GM21528 (cell line): ENCODE results near the gene PPFIBP2.

Experiments used
- ATAC-seq: cut with Tn5 transposase; IDR thresholded peaks from one replicate; pipeline ENCODE4 v1.9.1; 2021; ENCODE audit warnings: mild to moderate bottlenecking, moderate library complexity; ENCODE audit not compliant: unreplicated experiment, low FRiP score

Gene PPFIBP2

DNA sequence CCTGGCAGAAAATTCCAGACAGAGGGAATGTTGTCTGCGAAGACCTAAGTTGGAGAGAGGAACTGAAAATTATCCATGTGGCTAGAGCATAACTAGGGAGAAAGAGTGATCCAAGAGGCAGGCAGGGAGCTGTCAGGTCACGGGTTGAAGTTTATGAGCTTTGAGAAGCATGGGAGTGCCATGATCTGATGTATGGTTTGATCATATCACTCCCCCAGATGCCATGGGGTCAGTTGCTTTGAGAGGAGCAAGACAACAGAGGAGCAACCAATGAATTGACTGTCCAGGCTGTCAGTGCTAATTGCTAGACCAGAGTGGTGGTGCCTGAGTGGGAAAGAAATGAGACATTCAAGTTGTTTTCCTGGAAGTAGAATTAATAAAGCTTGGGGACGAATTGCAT, 105.5 kb downstream of the PPFIBP2 start:
- no peak for ATAC-seq

DNA sequence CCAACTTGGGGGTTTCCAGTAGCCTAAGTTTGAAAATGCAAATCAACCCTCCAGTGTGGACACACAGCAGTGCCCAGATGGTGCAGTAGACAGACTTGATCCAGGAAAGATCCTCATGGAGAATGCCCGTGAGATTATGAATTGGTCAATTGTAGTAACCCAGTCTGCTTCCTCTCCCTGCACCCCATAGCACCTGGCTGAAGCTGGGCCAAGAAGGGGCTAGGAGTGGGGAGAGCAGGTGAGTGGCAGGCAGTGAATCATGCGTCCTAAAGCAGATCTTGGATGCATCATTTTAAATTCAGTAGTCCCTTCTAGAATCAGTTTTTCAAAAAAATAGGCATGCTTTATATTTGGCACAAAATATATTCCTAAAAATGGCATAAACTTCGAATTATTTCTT, 107.3 kb downstream of the PPFIBP2 start:
- ATAC-seq, result no peak

DNA sequence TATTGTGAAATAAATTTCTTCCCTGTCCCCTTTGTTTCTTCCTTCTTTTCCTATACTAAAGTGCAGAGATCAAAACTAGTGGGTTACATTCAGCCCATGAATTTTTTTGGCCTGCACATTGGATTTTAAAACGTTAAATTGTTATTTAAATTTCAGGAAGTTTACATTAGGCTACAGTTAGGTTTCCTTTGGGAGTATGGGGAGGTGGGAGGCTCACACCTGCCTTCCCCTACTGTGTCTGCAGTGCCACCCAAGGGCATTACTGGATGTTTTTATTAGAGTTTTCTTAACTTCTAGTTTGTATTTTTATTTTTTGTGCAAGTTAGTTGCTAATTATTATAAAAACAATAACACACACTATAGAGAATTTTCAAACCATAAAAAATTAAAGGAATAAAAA, 107.8 kb downstream of the PPFIBP2 start:
- no peak for ATAC-seq

DNA sequence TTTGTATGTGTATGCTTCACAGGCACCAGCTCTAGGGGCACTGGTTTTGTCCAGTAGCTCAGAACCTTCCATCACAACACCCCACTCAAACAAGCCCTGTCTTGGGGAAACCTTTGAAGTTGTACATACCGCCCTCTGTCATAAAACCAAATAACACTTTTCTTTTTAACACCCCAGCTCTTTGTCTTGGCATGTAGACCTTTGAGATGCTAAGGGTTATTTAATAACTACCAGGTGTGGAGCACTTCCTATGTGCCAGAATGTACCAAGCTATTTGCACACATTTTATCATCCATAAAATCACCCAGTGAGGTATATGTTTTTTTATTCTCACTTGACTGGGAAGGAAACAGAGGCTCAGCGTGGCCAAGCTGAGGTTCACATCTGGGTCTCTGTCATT, 108.9 kb downstream of the PPFIBP2 start:
- ATAC-seq, result no peak

DNA sequence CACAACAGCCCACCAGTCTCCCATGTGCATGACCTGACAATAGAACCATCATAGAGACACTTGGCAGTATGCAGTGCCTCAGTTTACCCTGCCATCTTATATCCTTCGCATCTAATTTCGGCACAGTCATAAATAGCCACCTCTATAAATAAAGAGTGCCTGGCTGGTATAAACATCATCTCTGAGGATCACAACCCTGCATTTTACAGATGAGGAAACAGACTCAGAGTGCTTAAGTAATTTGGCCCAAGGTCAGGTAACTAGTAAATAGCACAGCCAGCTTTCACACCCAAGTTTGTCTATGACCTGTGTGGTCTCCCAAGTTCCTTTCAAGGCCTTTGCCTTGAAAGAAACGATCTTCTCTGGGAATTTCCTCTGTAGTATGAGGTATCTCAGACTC, 114.9 kb downstream of the PPFIBP2 start:
- no peak for ATAC-seq

DNA sequence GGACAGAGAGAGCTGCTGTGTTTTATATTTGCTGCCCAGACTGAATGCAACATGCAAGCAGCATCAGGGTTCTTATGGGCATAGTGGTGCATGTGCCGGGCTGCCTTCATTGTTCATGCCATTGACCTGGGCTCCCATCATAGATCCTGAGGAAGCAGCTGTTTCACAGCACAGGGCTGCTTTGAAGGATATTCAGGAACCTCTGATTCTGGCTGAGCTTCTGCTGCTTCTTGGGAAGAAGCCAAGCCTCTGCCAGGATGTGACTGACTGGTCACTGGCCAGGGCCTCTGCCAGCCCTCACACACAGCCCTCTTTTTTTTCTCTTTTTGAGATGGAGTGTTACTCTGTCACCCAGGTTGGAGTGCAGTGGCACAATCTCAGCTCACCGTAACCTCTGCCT, 116.2 kb downstream of the PPFIBP2 start:
- ATAC-seq, result no peak

DNA sequence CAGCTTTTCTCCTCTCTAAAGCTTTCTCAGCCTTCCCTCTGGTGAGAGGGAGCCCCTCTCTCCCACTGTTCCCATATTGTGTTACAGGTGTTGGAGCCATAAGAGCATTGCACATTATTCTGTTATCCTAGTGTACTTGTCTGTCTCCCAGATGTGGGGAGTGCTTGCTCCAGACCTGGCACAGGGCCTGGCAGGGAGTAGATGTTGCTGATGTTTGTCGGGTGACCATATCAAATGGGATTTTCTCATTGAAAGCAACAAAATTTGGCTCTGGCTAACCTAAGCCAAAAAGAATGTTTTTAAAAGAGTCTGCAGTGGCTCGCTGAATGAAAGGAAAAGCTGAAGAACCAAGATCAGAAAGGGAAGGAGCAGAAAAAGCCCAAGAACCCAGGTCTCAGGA, 118.4 kb downstream of the PPFIBP2 start:
- ATAC-seq, result no peak

DNA sequence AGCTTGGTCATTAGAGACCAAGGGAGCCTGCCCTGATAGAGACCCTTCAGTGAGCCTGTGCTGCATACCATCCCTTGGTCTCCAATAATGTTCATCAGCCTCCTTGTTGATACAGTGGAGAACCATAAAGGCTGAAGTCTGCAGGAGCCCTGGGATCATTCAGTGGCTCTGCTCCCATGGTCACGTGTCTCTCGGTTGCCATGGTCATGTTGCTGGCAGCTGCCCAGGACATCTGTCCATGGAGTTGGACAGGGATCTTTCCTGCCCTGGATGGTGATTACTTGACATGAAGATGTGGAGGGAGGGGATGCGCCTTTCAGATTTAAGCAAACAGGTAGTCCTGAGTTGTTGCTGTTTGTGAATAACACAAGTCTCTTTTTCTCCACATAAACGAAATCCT, 121.3 kb downstream of the PPFIBP2 start:
- ATAC-seq, result no peak

DNA sequence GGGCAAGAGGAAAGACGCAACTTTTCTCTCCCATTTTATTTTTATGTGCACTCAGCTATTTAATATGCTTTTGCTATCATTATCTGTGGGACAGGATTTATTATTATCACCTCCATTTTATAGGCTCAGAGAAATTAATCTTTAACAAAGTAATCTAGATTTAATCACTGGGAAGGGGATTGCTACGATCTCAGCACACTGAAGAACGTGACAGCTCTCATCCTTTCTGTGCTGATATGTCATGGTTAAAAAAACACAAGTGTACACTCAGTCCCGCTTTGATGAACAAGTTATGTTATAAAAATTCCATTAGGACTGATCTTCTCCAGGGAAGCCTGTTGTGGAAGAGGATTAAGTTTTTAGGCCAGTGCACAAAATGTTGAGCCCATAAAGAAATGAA, 121.9 kb downstream of the PPFIBP2 start:
- no peak for ATAC-seq

DNA sequence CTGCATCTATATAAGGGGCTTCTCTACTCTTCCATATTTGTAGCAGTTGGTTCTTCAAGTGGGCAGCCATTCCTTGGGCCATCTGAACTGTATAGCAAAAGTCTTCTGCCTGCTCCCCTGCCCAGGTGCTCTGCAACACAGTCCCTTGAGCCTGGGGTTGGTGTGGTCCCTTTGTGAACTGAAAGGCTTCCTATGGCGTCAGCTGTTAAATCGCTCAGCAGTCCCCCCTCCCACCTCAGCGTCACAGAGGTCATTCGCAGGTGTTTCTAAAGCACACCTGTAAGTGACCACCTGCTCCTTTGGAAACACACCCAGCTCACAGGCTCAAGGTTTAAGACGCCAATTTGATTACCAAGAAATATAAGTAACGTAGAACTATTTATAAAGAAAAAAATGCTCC, 122.6 kb downstream of the PPFIBP2 start:
- no peak for ATAC-seq

DNA sequence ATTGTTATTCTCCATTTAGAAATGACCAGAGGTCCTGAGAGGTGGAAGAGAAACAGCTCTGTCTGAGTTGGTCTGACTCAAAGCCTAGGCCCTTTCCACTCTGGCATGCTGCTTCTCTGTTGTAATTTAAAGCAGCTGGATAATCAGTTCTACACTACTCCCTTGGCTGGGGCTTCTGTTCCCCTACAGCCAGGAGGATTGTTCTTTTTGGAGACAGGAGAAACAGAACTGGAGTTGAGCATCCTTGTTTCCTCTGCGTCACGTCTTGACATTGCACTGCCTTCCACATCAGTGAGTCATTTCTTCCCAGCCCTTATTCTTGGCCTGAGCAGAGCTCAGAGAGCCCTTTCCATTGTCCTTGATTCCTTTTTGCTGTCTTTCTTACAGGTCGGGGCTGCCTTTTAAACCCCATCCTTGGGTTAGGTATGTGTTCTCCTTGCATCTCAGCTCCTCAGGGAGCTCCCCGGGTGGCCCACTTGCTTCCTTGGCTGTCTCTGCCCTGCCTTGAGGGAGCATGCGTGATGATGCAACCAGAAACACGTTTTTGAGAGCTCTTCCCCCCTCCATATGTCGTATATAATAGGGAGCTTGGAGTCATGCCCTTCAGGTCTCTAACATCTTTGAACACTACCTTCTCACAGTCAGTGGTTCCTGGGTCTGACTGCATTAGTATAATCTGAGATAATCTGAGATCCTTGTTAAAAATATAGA, 123.8 kb downstream of the PPFIBP2 start:
- no peak for ATAC-seq

DNA sequence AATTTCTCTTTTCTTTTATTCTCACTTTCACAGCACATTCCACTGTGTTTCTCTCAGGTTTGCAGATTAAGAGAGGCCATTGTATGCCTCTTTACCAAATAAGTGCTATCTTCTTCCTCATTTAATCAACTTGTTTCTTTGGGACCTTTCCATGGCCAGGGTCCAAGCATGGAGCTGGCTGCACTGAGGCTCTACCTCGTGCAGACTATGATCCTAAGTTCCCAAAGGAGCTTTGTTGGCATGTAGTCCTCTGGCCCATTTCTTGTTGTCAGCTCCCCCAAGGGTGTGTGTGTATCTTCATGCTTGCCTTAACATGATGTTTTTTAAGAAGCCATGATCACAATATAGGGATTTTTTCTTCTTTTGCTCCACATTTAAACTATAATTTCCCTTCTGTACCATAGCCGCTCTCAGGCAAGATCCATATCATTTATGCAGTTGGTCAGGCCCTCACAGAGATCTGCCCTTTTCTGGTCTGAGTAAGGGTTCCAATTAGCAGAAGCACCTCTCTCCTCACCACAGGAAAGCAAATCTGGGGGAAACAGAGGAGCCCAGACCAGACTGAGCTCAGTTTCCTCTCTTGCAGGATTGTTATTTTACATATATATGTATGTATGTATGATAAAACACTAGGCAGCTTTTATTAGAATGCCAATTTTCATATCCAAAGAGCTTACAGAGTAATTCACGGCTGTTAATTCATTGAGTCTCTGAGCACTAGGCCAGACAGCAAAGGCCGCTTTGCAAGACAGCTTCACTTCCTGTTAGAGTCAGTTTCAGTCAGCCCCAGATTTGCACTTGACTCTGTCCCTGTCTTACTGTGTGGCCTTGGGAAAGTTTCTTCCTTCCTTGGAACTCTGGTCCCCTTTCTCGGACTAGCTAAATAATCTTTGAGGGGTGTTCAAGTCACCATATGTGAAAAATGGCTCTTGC, 125.2 kb downstream of the PPFIBP2 start:
- peak; percentile 58 for ATAC-seq

DNA sequence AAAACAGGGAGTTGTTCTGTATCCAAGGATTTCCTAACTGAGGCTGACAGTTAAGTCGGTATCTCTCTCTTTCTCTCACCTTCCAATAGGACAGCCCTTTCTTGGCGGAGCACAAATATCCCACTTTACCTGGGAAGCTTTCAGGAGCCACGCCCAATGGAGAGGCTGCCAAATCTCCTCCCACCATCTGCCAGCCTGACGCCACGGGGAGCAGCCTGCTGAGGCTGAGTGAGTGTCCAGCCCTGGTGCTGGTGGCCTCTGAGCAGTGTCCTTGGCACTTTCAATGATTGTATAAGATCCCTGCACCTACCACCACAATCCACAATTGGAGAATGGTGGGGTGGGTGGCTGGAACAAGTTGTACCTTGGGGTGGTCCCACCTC, 125.8 kb downstream of the PPFIBP2 start:
- no peak for ATAC-seq

DNA sequence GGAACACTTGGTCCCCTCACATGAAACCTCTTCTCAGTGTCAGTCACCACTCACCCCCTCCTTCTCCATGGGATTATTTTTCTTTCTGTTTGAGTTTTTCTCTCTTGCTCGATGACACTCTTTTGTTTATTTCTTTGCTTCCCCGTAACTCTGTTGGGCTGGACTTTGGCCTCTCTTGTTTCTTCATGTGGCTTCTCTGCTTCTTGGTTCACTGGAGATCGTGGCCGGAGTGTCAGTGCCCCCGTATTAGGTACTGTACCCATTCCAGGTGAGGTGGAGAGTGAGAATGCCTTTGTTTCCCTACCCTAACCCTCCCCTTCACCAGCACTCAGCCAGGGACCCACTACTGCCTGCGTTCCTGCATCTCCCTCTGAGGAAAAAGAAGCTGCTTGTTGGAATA, 127.0 kb downstream of the PPFIBP2 start:
- no peak for ATAC-seq

DNA sequence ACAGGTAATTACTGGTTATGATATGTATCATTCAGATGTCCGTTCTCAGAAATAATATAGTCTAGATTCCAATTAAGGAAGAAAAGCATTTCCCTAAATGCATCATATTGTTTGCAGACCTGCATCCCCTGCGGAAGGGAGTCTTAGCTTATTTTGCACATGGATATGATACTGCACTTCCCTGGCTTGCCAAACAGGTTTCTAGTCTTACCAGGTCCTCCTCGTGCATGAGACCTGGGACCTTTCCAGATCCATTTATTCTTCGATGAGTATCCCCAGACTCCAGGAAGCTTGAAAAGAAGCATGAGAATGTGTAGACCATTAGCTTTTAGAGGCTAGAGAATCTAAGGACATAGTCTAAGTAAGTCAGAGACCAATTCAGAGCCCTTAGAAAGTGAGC, 128.9 kb downstream of the PPFIBP2 start:
- ATAC-seq, result no peak

DNA sequence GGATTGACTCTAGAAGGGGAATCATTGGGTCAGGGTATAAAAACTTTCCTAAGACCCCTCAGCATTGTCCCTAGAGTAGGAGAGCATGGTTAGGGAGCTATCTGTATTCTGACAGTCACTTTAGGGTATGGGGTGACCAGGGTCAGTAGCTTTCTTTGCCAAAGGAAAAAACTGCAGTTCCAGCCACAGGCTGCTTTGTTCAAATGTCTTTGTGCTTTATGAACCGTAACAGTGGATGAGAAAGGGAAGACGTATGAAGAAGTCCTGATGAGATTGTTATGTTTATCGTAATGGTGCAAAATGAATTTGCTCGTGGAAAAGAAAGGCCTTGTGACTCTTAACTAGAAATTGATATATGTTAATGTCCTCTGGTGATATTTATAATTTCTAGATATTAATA, 129.5 kb downstream of the PPFIBP2 start:
- ATAC-seq, result no peak

DNA sequence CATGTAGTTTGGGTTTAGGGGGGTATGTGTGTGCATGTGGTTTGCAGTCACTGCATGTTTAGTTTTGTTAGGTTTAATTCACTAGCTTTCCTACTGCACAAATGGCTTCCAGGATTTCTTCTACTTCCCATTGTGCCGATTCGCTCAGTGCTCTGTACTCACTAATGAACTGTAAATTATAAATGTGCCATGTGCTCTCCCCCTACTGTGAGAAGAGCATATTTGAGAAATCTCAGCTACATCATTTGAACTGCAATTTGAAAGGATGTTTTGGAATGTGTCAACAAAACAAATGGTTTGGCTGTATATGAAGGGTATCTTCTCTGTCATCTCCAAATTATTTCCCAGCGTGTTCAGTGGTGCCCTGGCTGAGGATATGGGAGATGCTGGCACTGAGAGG, 131.4 kb downstream of the PPFIBP2 start:
- ATAC-seq, result no peak

DNA sequence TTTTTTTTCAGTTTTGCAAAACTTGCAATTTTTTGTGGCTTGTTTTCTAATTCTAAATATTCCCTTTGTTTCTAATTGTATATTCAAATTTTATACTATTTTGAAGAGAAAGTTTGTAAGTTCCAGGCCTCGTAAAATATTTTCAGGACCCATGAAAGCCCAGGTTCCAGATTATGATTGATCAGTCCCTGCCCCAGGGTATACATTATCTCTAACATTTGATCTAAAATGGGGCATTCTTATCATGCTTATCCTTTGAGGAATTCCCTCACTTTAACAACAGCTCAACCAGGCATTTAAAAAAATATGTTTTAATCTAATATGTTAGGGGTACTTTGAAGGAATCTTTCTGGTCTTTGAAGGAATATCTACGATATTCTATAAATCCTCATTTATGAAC, 133.1 kb downstream of the PPFIBP2 start:
- no peak for ATAC-seq

DNA sequence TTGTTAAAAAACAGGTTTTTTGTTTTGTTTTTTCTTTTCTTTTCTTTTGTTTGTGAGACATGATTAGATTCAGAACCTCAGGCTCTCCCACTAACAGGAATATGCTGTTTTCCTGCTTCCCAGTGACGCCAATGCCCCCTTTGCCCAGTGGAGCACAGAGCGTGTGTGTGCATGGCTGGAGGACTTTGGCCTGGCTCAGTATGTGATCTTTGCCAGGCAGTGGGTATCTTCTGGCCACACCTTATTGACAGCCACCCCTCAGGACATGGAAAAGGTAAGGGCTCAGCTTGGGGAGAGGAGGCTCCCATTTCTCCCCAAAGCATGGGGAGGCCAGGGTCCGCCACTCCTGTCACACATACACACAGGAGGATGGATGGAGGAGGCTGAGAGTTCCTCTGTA, 134.5 kb downstream of the PPFIBP2 start:
- no peak for ATAC-seq

DNA sequence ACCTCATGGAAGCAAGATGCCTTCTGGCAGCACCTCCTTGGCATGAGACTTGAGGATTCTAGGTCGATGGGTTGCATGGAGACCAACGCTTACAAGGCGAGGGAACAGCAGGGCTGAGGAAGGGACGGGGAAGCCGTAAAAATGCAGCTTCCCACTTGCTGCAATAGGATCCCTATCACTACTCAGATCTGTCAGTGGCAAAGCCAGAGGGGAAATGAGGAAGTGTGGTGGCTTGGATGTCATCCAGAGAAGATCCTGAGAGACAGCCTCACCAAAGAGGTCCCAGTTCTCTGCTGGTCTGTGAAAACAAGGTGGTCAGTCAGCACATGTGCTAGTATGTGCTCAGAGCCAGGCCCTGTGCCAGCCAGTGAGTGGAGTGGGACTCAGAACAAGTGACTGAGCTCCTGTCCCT, 137.3 kb downstream of the PPFIBP2 start:
- no peak for ATAC-seq

DNA sequence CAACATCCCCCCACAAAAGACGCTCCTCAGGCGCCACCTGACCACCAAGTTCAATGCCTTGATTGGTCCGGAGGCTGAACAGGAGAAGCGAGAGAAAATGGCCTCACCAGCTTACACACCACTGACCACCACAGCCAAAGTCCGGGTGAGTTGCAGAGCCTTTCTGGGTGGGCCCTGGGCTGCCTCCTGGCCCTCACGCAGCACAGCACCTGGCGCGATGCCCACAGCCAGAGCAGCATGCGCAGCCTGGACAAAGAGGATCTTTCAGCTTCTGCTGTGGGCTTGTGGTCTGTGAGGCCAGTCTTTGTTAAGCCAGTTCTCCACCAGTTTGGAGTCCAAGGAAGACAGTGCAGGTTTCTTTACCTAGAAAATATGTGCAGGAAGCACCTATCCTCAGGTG, 137.9 kb downstream of the PPFIBP2 start:
- no peak for ATAC-seq

DNA sequence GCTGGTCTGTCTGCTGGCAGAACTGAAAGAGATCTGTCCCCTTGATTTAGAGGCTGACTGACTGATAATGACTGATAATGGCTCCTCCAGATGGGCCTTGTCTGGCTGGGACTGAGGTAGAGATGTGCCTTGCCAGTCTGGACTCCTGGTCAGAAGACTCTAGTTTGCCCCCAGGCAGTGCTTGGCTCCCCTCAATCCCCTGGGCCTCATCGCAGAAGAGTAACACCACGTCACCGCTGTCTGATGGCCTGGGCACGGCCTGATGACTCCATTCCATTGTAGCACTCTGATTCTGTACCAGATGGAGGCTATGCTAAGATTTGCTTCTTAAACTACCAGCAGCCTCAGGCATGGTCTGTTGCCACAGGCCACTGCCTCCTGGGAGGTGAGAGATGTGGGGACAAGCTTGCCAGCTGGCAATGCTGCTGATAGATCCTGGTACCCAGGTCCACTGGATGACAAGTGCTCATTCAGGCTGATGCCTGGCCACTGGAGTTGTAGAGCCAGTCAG, 140.5 kb downstream of the PPFIBP2 start:
- no peak for ATAC-seq
